HepG2 (cell line): ENCODE data around the gene MAP4K3. TPM values are rescaled to one million over a fixed set of nuclear protein-coding genes. Genes with fewer than 3 reads are reported as not detected.
A peak's percentile ranks its signal among the peaks of the same experiment; 100 is the strongest.

Source experiments
- ATAC-seq: fragments of 200-7000 bp; cut with Tn5 transposase; 3 replicates; pipeline ENCODE4 v1.9.1; 2020; ENCODE audit warnings: mild to moderate bottlenecking, moderate library complexity
- BruUV-seq: library from RNA; stranded (reverse); fragments of 400-500 nt; replicated peaks from 2 replicates; lab custom pipeline; 2021; lab: Mats Ljungman, UMichigan
- CTCF ChIA-PET: fragments of 300-600 bp; formaldehyde crosslinking; extraction: SDS; loops from one replicate; lab custom pipeline; 2021; ENCODE audit warnings: low total read pairs, inconsistent platforms, low intra/inter-chr PET ratio; lab: Yijun Ruan, JAX
- POLR2A ChIA-PET: fragments of 350-600 bp; sonication (Branson Sonifier 250); formaldehyde crosslinking; loops from one replicate; lab custom pipeline; 2020; ENCODE audit warnings: antibody characterized with exemption, inconsistent platforms; lab: Yijun Ruan, JAX
- DNase-seq: peaks from one replicate; pipeline ENCODE4 v3.0.0-alpha.2; 2015; ENCODE audit warnings: low spot score
- FAIRE-seq: peaks from 3 replicates; lab custom pipeline; 2011; peaks lifted over from hg19 to GRCh38; lab: Jason Lieb, UNC
- H2AFZ ChIP-seq: one replicate; pipeline ENCODE4 v1.6.1; 2011; ENCODE audit warnings: low read length, inconsistent platforms
- H3K27ac ChIP-seq: fragments of 300-600 bp; 3 replicates; pipeline ENCODE4 v1.8.0; 2011; ENCODE audit warnings: mixed run types, mild to moderate bottlenecking, mixed read lengths, low read length, inconsistent platforms; ENCODE audit not compliant: insufficient read depth; ENCODE audit errors: extremely low read length
- H3K27me3 ChIP-seq, 2 experiments: fragments of 200-600 bp in 1 of 2; 2 replicates in 1 of 2; 3 replicates in 1 of 2; pipeline versions ENCODE4 v1.6.0 to v1.8.0; 2011; ENCODE audit warnings: low read length in 2 of 2, mild to moderate bottlenecking in 2 of 2, moderate library complexity in 2 of 2, inconsistent platforms in 1 of 2; ENCODE audit not compliant: insufficient read depth in 2 of 2, control insufficient read depth in 1 of 2
- H3K36me3 ChIP-seq, 2 experiments: fragments of 200-600 bp in 1 of 2; replicated peaks in 1 of 2; 2 replicates in 1 of 2; 3 replicates in 1 of 2; pipeline versions ENCODE4 v1.5.1 to v1.8.0; 2011; ENCODE audit warnings: low read length in 2 of 2, inconsistent platforms in 1 of 2; ENCODE audit not compliant: insufficient read depth in 2 of 2, control insufficient read depth in 1 of 2
- H3K4me1 ChIP-seq: 2 replicates; pipeline ENCODE4 v1.5.1; 2012; ENCODE audit warnings: low read length, inconsistent platforms; ENCODE audit not compliant: insufficient read depth
- H3K4me2 ChIP-seq: 2 replicates; pipeline ENCODE4 v1.6.0; 2011; ENCODE audit warnings: low read depth, low read length, inconsistent platforms
- H3K4me3 ChIP-seq, 3 experiments: fragments of 200-600 bp in 1 of 3; sonication (generic), shearing (Covaris generic) in 1 of 3; replicated peaks in 1 of 3; 2 replicates each; pipeline ENCODE4 v1.5.1; 2011 to 2016; ENCODE audit warnings: low read length in 3 of 3, inconsistent platforms in 2 of 3, low read depth in 2 of 3, mild to moderate bottlenecking in 2 of 3, control low read depth in 1 of 3, mixed read lengths in 1 of 3; ENCODE audit not compliant: insufficient read depth in 1 of 3
- H3K79me2 ChIP-seq: one replicate; pipeline ENCODE4 v1.6.1; 2011; ENCODE audit warnings: low read length, inconsistent platforms; ENCODE audit not compliant: insufficient read depth
- H3K9ac ChIP-seq: 2 replicates; pipeline ENCODE4 v1.6.0; 2011; ENCODE audit warnings: mild to moderate bottlenecking, low read depth, low read length, inconsistent platforms; ENCODE audit not compliant: insufficient read depth
- H3K9me3 ChIP-seq: 2 replicates; pipeline ENCODE4 v1.5.1; 2012; ENCODE audit warnings: mild to moderate bottlenecking, low read length
- H4K20me1 ChIP-seq: 2 replicates; pipeline ENCODE4 v1.6.0; 2011; ENCODE audit warnings: inconsistent platforms, mild to moderate bottlenecking, low read length, moderate library complexity; ENCODE audit not compliant: insufficient read depth
- AGO2 ChIP-seq: fragments of 200-400 bp; formaldehyde crosslinking; optimal IDR thresholded peaks from 2 replicates; pipeline ENCODE3; 2017; ENCODE audit warnings: mild to moderate bottlenecking, low read depth, low read length, moderate library complexity
- FOXA1 ChIP-seq, 2 experiments: fragments of 450-650 bp in 1 of 2; sonication (generic) in 1 of 2; formaldehyde crosslinking in 1 of 2; IDR thresholded peaks; 2 replicates each; pipeline versions ENCODE4 v1.4.0 to v1.6.1; 2016 to 2020; ENCODE audit warnings: missing genetic modification reagents in 1 of 2
- FOXO1 ChIP-seq: sonication (generic); formaldehyde crosslinking; IDR thresholded peaks from 2 replicates; pipeline ENCODE4 v1.4.0; 2020; ENCODE audit warnings: missing genetic modification reagents
- KMT2B ChIP-seq: IDR thresholded peaks from 2 replicates; pipeline ENCODE4 v1.6.1; 2016; ENCODE audit warnings: missing genetic modification reagents, missing compliant biosample characterization
- ONECUT2 ChIP-seq: sonication (generic); formaldehyde crosslinking; IDR thresholded peaks from 2 replicates; pipeline ENCODE4 v1.4.0; 2020; ENCODE audit warnings: missing genetic modification reagents
- REPIN1 ChIP-seq: sonication (generic); formaldehyde crosslinking; IDR thresholded peaks from 2 replicates; pipeline ENCODE4 v1.8.0; 2022; ENCODE audit warnings: missing genetic modification reagents, low read depth, mild to moderate bottlenecking, borderline replicate concordance
- TCF7L2 ChIP-seq: IDR thresholded peaks from 2 replicates; pipeline ENCODE4 v1.6.1; 2011; ENCODE audit warnings: mild to moderate bottlenecking, low read depth, low read length, moderate library complexity
- YEATS2 ChIP-seq: sonication (generic); formaldehyde crosslinking; IDR thresholded peaks from 2 replicates; pipeline ENCODE4 v1.4.0; 2020; ENCODE audit warnings: missing genetic modification reagents, borderline replicate concordance
- ZBTB43 ChIP-seq: sonication (generic); formaldehyde crosslinking; conservative IDR thresholded peaks from 2 replicates; pipeline ENCODE4 v1.4.0; 2020; ENCODE audit warnings: missing genetic modification reagents
- ZC3H13 ChIP-seq: sonication (generic); formaldehyde crosslinking; IDR thresholded peaks from 2 replicates; pipeline ENCODE4 v1.8.1; 2023; ENCODE audit warnings: mild to moderate bottlenecking, missing genetic modification reagents, moderate library complexity
- ZNF547 ChIP-seq: sonication (generic); formaldehyde crosslinking; IDR thresholded peaks from 2 replicates; pipeline ENCODE4 v1.5.1; 2020; ENCODE audit warnings: mild to moderate bottlenecking, missing genetic modification reagents
- ZNF646 ChIP-seq: sonication (generic); formaldehyde crosslinking; IDR thresholded peaks from 2 replicates; pipeline ENCODE4 v1.9.0; 2021; ENCODE audit warnings: mild to moderate bottlenecking, missing genetic modification reagents
- ZNF768 ChIP-seq: sonication (generic); formaldehyde crosslinking; IDR thresholded peaks from 2 replicates; pipeline ENCODE4 v1.4.0; 2020; ENCODE audit warnings: missing genetic modification reagents
- ZSCAN30 ChIP-seq: sonication (generic); formaldehyde crosslinking; IDR thresholded peaks from 2 replicates; pipeline ENCODE4 v1.5.0; 2020; ENCODE audit warnings: mild to moderate bottlenecking, missing genetic modification reagents
- WGBS: methylation state at CpG from one replicate; pipeline ENCODE4 v1.1.6; 2017; ENCODE audit warnings: low lambda C conversion rate; 5-methylcytosine and 5-hydroxymethylcytosine counted together
- in situ Hi-C: cut with HindIII; loops from 2 replicates; pipeline ENCODE4 v1.10.0; 2017; ENCODE audit warnings: low pct_unique_long_range_greater_than_20kb; ENCODE audit not compliant: extremely low pct_ligation_motif_present
- intact Hi-C: fragments of 100-400 bp; cut with micrococcal nuclease; formaldehyde crosslinking; loops from one replicate; pipeline ENCODE4 v1.10.0; 2022; ENCODE audit not compliant: unreplicated experiment
- polyA plus RNA-seq, 8 experiments: library from polyadenylated mRNA; depleted of rRNA in 3 of 8; stranded (reverse) in 7 of 8; unstranded in 1 of 8; fragments of >200 nt; fragmentation: Illumina TruSeq in 4 of 8; extraction: Trizol in 4 of 8; gene quantifications; 2 replicates each; pipeline versions ENCODE4 v1.2.1 to v1.2.3, GENCODE V29; 2011 to 2016; ENCODE audit warnings: low read depth in 4 of 8, missing spikeins in 1 of 8, mixed read lengths in 1 of 8; ENCODE audit not compliant: insufficient read depth in 1 of 8
- total RNA-seq, 5 experiments: library from RNA; depleted of rRNA; stranded (reverse); fragments of >200 nt; fragmentation: Illumina TruSeq; extraction: Trizol; gene quantifications; 2 replicates each; pipeline ENCODE4 v1.2.3, GENCODE V29; 2016; ENCODE audit warnings: low read depth in 1 of 5

MAP4K3 gene
- total and polyA plus RNA-seq, 2 of the 13 experiments (the other 11 are each of a cell fraction or from before 2014, with no cell fraction given) = 45.9 to 53.2 TPM

GRCh38 chr2:39243469-39244123 is 193.5 kb downstream of the MAP4K3 start, which contains the start of gene CDKL4:
Gene CDKL4 (minus strand): TSS chr2:39243970.
- DNase-seq (no peak), ATAC-seq (peak; percentile 48), FAIRE-seq (no peak)
- Histone ChIP-seq H3K4me2 (no peak within 1 kb of the TSS), H3K4me1 (peaks cover 11% of the 10 kb centered on the region), H3K79me2 (no peaks in the 10 kb centered on the region), H3K27me3 (no peaks in the 10 kb centered on the region), H3K9me3 (no peaks in the 10 kb centered on the region), H2AFZ (no peak within 1 kb of the TSS), H3K27ac (no peak within 1 kb of the TSS), H3K4me3 (no peak within 1 kb of the TSS), H3K9ac (no peak within 1 kb of the TSS), H4K20me1 (no peaks in the 10 kb centered on the region), H3K36me3 (peaks cover 0 to 4% of the 10 kb centered on the region in 2 experiments; a peak in 1 of 5 replicates)
- TF ChIP-seq YEATS2 = no peak
- no peak for TF ChIP-seq REPIN1 (CRISPR knock-in tag)
- TF ChIP-seq FOXO1 (CRISPR knock-in tag) = no peak
- TF ChIP-seq ZSCAN30 (CRISPR knock-in tag) = no peak
- TF ChIP-seq KMT2B (CRISPR knock-in tag) = no peak
- no peak for TF ChIP-seq ZC3H13 (CRISPR knock-in tag)
- no peak for TF ChIP-seq TCF7L2
- 0 out of 2 replicates have a peak, but pooled peaks have one; percentile 6 for TF ChIP-seq ZNF768
- no peak for TF ChIP-seq FOXA1 (IDR thresholded peaks at IDR 0.05)
- no peak for TF ChIP-seq FOXA1 (CRISPR knock-in tag; IDR thresholded peaks at IDR 0.05)
- peak; percentile 44 for TF ChIP-seq AGO2
- TF ChIP-seq ZNF646 (CRISPR knock-in tag) = no peak
- no peak for TF ChIP-seq ONECUT2 (CRISPR knock-in tag)
- TF ChIP-seq ZNF547 = no peak
- no peak for TF ChIP-seq ZBTB43 (CRISPR knock-in tag)
- BruUV-seq = no TSS peak
- ChIA-PET CTCF (no interaction called here), POLR2A (no interaction called here)
- intact Hi-C loops = no loop called here
- 88% methylated on average over 58 of the region's 58 CpGs for WGBS
- in situ Hi-C loops = no loop called here
